ENCODE measurements around the gene SDK1. TPM values are rescaled to one million over a fixed set of nuclear protein-coding genes. Genes with fewer than 3 reads are reported as not detected.

SDK1 gene
- total RNA-seq, 1 donor from 2014 or later: 2.2 TPM

- ATAC-seq (ENCODE audit: poor library complexity): no peak
- DNase-seq: no peak
- intact Hi-C loops (cut with DNase I): no loop called here
Measured at GRCh38 chr7:3482147-3482921, 181.3 kb downstream of the SDK1 start.

GRCh38 chr7:3486841-3487240, 185.8 kb downstream of the SDK1 start:
- ATAC-seq (ENCODE audit: poor library complexity): no peak
- intact Hi-C loops (cut with DNase I): no loop called here

GRCh38 chr7:3488829-3489228, 187.8 kb downstream of the SDK1 start:
- DNase-seq (no peak), ATAC-seq (ENCODE audit: poor library complexity) (no peak)
- intact Hi-C loops (cut with DNase I): no loop called here

More at GRCh38 chr7:3486841-3487240, 185.8 kb downstream of the SDK1 start:
- no peak for DNase-seq

- no peak for ATAC-seq (ENCODE audit: poor library complexity)
- intact Hi-C loops (cut with DNase I): no loop called here
- no peak for DNase-seq
Measured at GRCh38 chr7:3493499-3493898, 192.4 kb downstream of the SDK1 start.

GRCh38 chr7:3494947-3495346, 193.9 kb downstream of the SDK1 start:
- DNase-seq: no peak
- ATAC-seq (ENCODE audit: poor library complexity): no peak
- intact Hi-C loops (cut with DNase I): no loop called here

- no peak for DNase-seq
- intact Hi-C loops (cut with DNase I): no loop called here
- peak; percentile 52 for ATAC-seq (ENCODE audit: poor library complexity)
Measured at GRCh38 chr7:3495530-3495929, 194.5 kb downstream of the SDK1 start.

GRCh38 chr7:3495954-3496353, 194.9 kb downstream of the SDK1 start:
- DNase-seq: no peak
- peak; percentile 51 for ATAC-seq (ENCODE audit: poor library complexity)
- intact Hi-C loops (cut with DNase I): no loop called here

GRCh38 chr7:3497796-3498195, 196.7 kb downstream of the SDK1 start:
- intact Hi-C loops (cut with DNase I): no loop called here
- DNase-seq (no peak), ATAC-seq (ENCODE audit: poor library complexity) (no peak)

GRCh38 chr7:3501671-3502070, 200.6 kb downstream of the SDK1 start:
- DNase-seq: no peak
- intact Hi-C loops (cut with DNase I): no loop called here
- ATAC-seq (ENCODE audit: poor library complexity): no peak

- ATAC-seq (ENCODE audit: poor library complexity): no peak
- intact Hi-C loops (cut with DNase I): no loop called here
- no peak for DNase-seq
Measured at GRCh38 chr7:3504384-3504783, 203.3 kb downstream of the SDK1 start.

GRCh38 chr7:3510101-3511020, 209.3 kb downstream of the SDK1 start:
- intact Hi-C loops (cut with DNase I): no loop called here
- ATAC-seq (ENCODE audit: poor library complexity): no peak
- DNase-seq: no peak

GRCh38 chr7:3517344-3517743, 216.3 kb downstream of the SDK1 start:
- DNase-seq (no peak), ATAC-seq (ENCODE audit: poor library complexity) (no peak)
- intact Hi-C loops (cut with DNase I): no loop called here

GRCh38 chr7:3518546-3518945, 217.5 kb downstream of the SDK1 start:
- DNase-seq (no peak), ATAC-seq (ENCODE audit: poor library complexity) (no peak)

GRCh38 chr7:3520206-3520605, 219.2 kb downstream of the SDK1 start:
- intact Hi-C loops (cut with DNase I): no loop called here
- ATAC-seq (ENCODE audit: poor library complexity): peak; percentile 74
- no peak for DNase-seq

More at GRCh38 chr7:3518546-3518945, 217.5 kb downstream of the SDK1 start:
- intact Hi-C loops (cut with DNase I): no loop called here

- intact Hi-C loops (cut with DNase I): no loop called here
- DNase-seq (no peak), ATAC-seq (ENCODE audit: poor library complexity) (no peak)
Measured at GRCh38 chr7:3527496-3528124, 226.6 kb downstream of the SDK1 start.

- intact Hi-C loops (cut with DNase I): no loop called here
- ATAC-seq (ENCODE audit: poor library complexity) (no peak), DNase-seq (no peak)
Measured at GRCh38 chr7:3533040-3533439, 232.0 kb downstream of the SDK1 start.

GRCh38 chr7:3537210-3537875, 236.3 kb downstream of the SDK1 start:
- ATAC-seq (ENCODE audit: poor library complexity) (no peak), DNase-seq (no peak)
- intact Hi-C loops (cut with DNase I): no loop called here

- ATAC-seq (ENCODE audit: poor library complexity) (no peak), DNase-seq (no peak)
- intact Hi-C loops (cut with DNase I): no loop called here
Measured at GRCh38 chr7:3538041-3538440, 237.0 kb downstream of the SDK1 start.

Data from Right ventricle myocardium superior (tissue), 1 donor.